GM18502 (cell line): ENCODE data around the gene SEL1L.
"Not testable (repeated sequence)": the region's sequence is repeated elsewhere in the genome, so short reads cannot be mapped to it uniquely, and the experiment has no call there.

ENCODE experiments used
- ATAC-seq: cut with Tn5 transposase; IDR thresholded peaks from one replicate; pipeline ENCODE4 v1.9.1; 2021; ENCODE audit warnings: mild to moderate bottlenecking; ENCODE audit not compliant: unreplicated experiment, poor library complexity

Gene SEL1L

GRCh38 chr14:81478446-81478845 is 55.2 kb downstream of the SEL1L start:
- ATAC-seq = no peak

GRCh38 chr14:81476816-81477215 is 56.8 kb downstream of the SEL1L start:
- ATAC-seq = no peak

GRCh38 chr14:81474685-81475324 is 58.8 kb downstream of the SEL1L start:
- ATAC-seq = no peak

- peak; percentile 68 for ATAC-seq
Measured at GRCh38 chr14:81474148-81474492, 59.5 kb downstream of the SEL1L start.

GRCh38 chr14:81473456-81474147 is 60.1 kb downstream of the SEL1L start:
- ATAC-seq = peak; percentile 33

- no peak for ATAC-seq
Measured at GRCh38 chr14:81472096-81472800, 61.4 kb downstream of the SEL1L start.

- peak; percentile 29 for ATAC-seq
Measured at GRCh38 chr14:81471062-81471461, 62.6 kb downstream of the SEL1L start.

GRCh38 chr14:81470557-81470826 is 63.2 kb downstream of the SEL1L start:
- peak; percentile 24 for ATAC-seq

- ATAC-seq = no peak
Measured at GRCh38 chr14:81466854-81467253, 66.8 kb downstream of the SEL1L start.

- ATAC-seq = no peak
Measured at GRCh38 chr14:81465507-81466228, 68.0 kb downstream of the SEL1L start.

- ATAC-seq = peak; percentile 31
Measured at GRCh38 chr14:81465003-81465392, 68.7 kb downstream of the SEL1L start.

GRCh38 chr14:81464253-81465002 is 69.2 kb downstream of the SEL1L start:
- peak; percentile 80 for ATAC-seq

- not testable (repeated sequence) for ATAC-seq
Measured at GRCh38 chr14:81462356-81462755, 71.3 kb downstream of the SEL1L start.

- ATAC-seq = no peak
Measured at GRCh38 chr14:81459912-81460311, 73.7 kb downstream of the SEL1L start.

GRCh38 chr14:81458352-81458751 is 75.3 kb downstream of the SEL1L start:
- ATAC-seq = no peak

GRCh38 chr14:81455390-81455789 is 78.3 kb downstream of the SEL1L start:
- ATAC-seq = no peak

- ATAC-seq = peak; percentile 45
Measured at GRCh38 chr14:81454572-81455218, 79.0 kb downstream of the SEL1L start.

- peak; percentile 86 for ATAC-seq
Measured at GRCh38 chr14:81453166-81453766, 80.4 kb downstream of the SEL1L start.

GRCh38 chr14:81452341-81453133 is 81.1 kb downstream of the SEL1L start:
- ATAC-seq = no peak
